PC-3 (cell line): Measurements from ENCODE around the gene FOXO3.

Source experiments
- CTCF ChIP-seq: fragments of 300-600 bp; sonication (generic); conservative IDR thresholded peaks from 2 replicates; pipeline ENCODE4 v1.5.1; 2017; ENCODE audit warnings: antibody characterized with exemption, low read depth, mild to moderate bottlenecking, low read length
- EZH2 ChIP-seq: fragments of 300-600 bp; sonication (generic); IDR thresholded peaks from one replicate; pipeline ENCODE4 v1.6.1; 2017; ENCODE audit warnings: antibody characterized with exemption, mild to moderate bottlenecking, low read length; ENCODE audit not compliant: unreplicated experiment
- EZH2phosphoT487 ChIP-seq: fragments of 300-600 bp; sonication (generic); IDR thresholded peaks from 2 replicates; pipeline ENCODE4 v1.6.1; 2018; ENCODE audit warnings: mild to moderate bottlenecking, antibody characterized with exemption, low read length, borderline replicate concordance

DNA sequence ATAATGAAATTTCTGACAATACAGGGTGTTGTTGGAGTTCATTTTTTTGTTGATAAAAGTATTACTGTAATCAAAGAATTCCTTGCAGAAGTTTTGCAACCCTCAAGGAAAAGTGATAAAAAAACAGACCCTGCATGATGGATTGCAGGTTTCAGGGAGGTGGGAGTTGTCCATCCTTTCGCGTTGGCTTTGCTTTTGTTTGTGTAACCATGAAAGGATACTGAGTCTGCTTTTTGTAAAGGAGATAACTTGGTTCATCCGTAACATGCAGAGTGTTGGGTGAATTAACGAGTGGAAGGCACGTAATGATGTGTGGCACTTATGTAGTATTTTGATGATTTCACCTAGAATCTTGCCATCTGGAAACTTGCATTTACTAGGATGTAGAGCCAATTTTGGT is 23.6 kb downstream of the FOXO3 start:
- TF ChIP-seq CTCF (no peak), EZH2 (no peak), EZH2phosphoT487 (no peak)
